Measurements from ENCODE around the gene FRMD3.

GRCh38 chr9:83523684-83524083, 14.5 kb downstream of the FRMD3 start:
- TF ChIP-seq, protein P1, sequence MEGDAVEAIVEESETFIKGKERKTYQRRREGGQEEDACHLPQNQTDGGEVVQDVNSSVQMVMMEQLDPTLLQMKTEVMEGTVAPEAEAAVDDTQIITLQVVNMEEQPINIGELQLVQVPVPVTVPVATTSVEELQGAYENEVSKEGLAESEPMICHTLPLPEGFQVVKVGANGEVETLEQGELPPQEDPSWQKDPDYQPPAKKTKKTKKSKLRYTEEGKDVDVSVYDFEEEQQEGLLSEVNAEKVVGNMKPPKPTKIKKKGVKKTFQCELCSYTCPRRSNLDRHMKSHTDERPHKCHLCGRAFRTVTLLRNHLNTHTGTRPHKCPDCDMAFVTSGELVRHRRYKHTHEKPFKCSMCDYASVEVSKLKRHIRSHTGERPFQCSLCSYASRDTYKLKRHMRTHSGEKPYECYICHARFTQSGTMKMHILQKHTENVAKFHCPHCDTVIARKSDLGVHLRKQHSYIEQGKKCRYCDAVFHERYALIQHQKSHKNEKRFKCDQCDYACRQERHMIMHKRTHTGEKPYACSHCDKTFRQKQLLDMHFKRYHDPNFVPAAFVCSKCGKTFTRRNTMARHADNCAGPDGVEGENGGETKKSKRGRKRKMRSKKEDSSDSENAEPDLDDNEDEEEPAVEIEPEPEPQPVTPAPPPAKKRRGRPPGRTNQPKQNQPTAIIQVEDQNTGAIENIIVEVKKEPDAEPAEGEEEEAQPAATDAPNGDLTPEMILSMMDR (conservative IDR thresholded peaks at IDR 0.05), result no peak
- no peak for TF ChIP-seq EZH2 (IDR thresholded peaks at IDR 0.05; ENCODE audit: low read depth)
